ENCODE measurements around the gene CERK.

- TF ChIP-seq, protein P1, sequence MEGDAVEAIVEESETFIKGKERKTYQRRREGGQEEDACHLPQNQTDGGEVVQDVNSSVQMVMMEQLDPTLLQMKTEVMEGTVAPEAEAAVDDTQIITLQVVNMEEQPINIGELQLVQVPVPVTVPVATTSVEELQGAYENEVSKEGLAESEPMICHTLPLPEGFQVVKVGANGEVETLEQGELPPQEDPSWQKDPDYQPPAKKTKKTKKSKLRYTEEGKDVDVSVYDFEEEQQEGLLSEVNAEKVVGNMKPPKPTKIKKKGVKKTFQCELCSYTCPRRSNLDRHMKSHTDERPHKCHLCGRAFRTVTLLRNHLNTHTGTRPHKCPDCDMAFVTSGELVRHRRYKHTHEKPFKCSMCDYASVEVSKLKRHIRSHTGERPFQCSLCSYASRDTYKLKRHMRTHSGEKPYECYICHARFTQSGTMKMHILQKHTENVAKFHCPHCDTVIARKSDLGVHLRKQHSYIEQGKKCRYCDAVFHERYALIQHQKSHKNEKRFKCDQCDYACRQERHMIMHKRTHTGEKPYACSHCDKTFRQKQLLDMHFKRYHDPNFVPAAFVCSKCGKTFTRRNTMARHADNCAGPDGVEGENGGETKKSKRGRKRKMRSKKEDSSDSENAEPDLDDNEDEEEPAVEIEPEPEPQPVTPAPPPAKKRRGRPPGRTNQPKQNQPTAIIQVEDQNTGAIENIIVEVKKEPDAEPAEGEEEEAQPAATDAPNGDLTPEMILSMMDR (tag by site-specific recombination; IDR thresholded peaks at IDR 0.05) = no peak
- TF ChIP-seq KLF10 (tag by site-specific recombination; IDR thresholded peaks at IDR 0.05) (no peak), PRDM10 (tag by site-specific recombination; IDR thresholded peaks at IDR 0.05) (no peak), ELK4 (IDR thresholded peaks at IDR 0.05; ENCODE audit: borderline replicate concordance, low read depth, low read length) (no peak), GLI4 (tag by site-specific recombination; IDR thresholded peaks at IDR 0.05) (no peak)
Observed at GRCh38 chr22:46679706-46680269, 58.3 kb downstream of the CERK start.

All from HEK293 (cell line).